K562 (cell line): Measurements from ENCODE around the gene WIF1. TPM values are rescaled to one million over a fixed set of nuclear protein-coding genes. Genes with fewer than 3 reads are reported as not detected.

Source experiments
- ATAC-seq: fragments of 200-7000 bp; cut with Tn5 transposase; 3 replicates; pipeline ENCODE4 v1.9.1; 2020; ENCODE audit warnings: moderate library complexity
- BruUV-seq: library from RNA; stranded (reverse); fragments of 400-500 nt; replicated peaks from 2 replicates; lab custom pipeline; 2021; lab: Mats Ljungman, UMichigan
- CTCF ChIA-PET: fragments of 300-600 bp; formaldehyde crosslinking; extraction: SDS; loops from one replicate; lab custom pipeline; 2021; ENCODE audit warnings: low intra/inter-chr PET ratio; lab: Yijun Ruan, JAX
- POLR2A ChIA-PET: fragments of 300-600, 350-650 bp; sonication (Branson Sonifier 250); formaldehyde crosslinking; extraction: SDS; loops from one replicate; lab custom pipeline; 2021; ENCODE audit warnings: antibody characterized with exemption, inconsistent platforms; lab: Yijun Ruan, JAX
- DNase-seq, 4 experiments: peaks; one replicate each; pipeline versions ENCODE4 v3.0.0 to v3.0.0-alpha.2; 2011 to 2018; ENCODE audit warnings: low spot score in 3 of 4, mixed read lengths in 3 of 4; ENCODE audit errors: extremely low read depth in 1 of 4
- FAIRE-seq: peaks from 2 replicates; lab custom pipeline; 2011; peaks lifted over from hg19 to GRCh38; lab: Jason Lieb, UNC
- H2AFZ ChIP-seq: 2 replicates; pipeline ENCODE4 v1.6.0; 2011; ENCODE audit warnings: low read depth, low read length, control low read depth, inconsistent platforms
- H3K27ac ChIP-seq: fragments of 200-600 bp; 3 replicates; pipeline ENCODE4 v1.8.0; 2011; ENCODE audit warnings: low read depth, mild to moderate bottlenecking, control low read depth, inconsistent platforms, low read length, moderate library complexity, mixed read lengths; ENCODE audit errors: extremely low read depth
- H3K27me3 ChIP-seq, 2 experiments: fragments of 300-600 bp in 1 of 2; 2 replicates in 1 of 2; 3 replicates in 1 of 2; pipeline versions ENCODE4 v1.6.0 to v1.8.0; 2011; ENCODE audit warnings: inconsistent platforms in 2 of 2, low read length in 2 of 2, mild to moderate bottlenecking in 1 of 2, mixed read lengths in 1 of 2, moderate library complexity in 1 of 2; ENCODE audit not compliant: control insufficient read depth in 2 of 2, insufficient read depth in 2 of 2
- H3K36me3 ChIP-seq: fragments of 300-600 bp; 3 replicates; pipeline ENCODE4 v1.8.0; 2011; ENCODE audit warnings: mild to moderate bottlenecking, low read length, inconsistent platforms; ENCODE audit not compliant: control insufficient read depth, insufficient read depth
- H3K4me1 ChIP-seq, 2 experiments: fragments of 200-600 bp in 1 of 2; replicated peaks in 1 of 2; 2 replicates in 1 of 2; 3 replicates in 1 of 2; pipeline versions ENCODE4 v1.5.1 to v1.8.0; 2011; ENCODE audit warnings: inconsistent platforms in 2 of 2, low read length in 2 of 2, mild to moderate bottlenecking in 1 of 2, mixed read lengths in 1 of 2, moderate library complexity in 1 of 2; ENCODE audit not compliant: control insufficient read depth in 2 of 2, insufficient read depth in 2 of 2
- H3K4me2 ChIP-seq: 2 replicates; pipeline ENCODE4 v1.6.1; 2011; ENCODE audit warnings: low read length, control low read depth, inconsistent platforms, mixed read lengths; ENCODE audit not compliant: insufficient read depth
- H3K4me3 ChIP-seq: fragments of 200-600 bp; sonication (generic), shearing (Covaris generic); 2 replicates; pipeline ENCODE4 v1.5.1; 2016; ENCODE audit warnings: control low read depth, inconsistent platforms
- H3K79me2 ChIP-seq: fragments of 200-600 bp; 3 replicates; pipeline ENCODE4 v1.8.0; 2011; ENCODE audit warnings: low read length, inconsistent platforms; ENCODE audit not compliant: control insufficient read depth, insufficient read depth
- H3K9ac ChIP-seq, 2 experiments: 2 replicates each; pipeline versions ENCODE4 v1.6.0 to v1.6.1; 2011; ENCODE audit warnings: low read depth in 2 of 2, low read length in 2 of 2, control low read depth in 1 of 2, inconsistent platforms in 1 of 2, mild to moderate bottlenecking in 1 of 2, mixed read lengths in 1 of 2; ENCODE audit not compliant: insufficient read depth in 1 of 2
- H3K9me1 ChIP-seq: one replicate; pipeline ENCODE4 v1.6.0; 2011; ENCODE audit warnings: inconsistent platforms, mild to moderate bottlenecking, low read length, moderate library complexity; ENCODE audit not compliant: control insufficient read depth, insufficient read depth
- H3K9me3 ChIP-seq: replicated peaks from 2 replicates; pipeline ENCODE4 v1.5.1; 2011; ENCODE audit warnings: low read depth, low read length, inconsistent platforms; ENCODE audit not compliant: control insufficient read depth, insufficient read depth
- H4K20me1 ChIP-seq: replicated peaks from 2 replicates; pipeline ENCODE4 v1.6.1; 2011; ENCODE audit warnings: low read length, inconsistent platforms, mixed read lengths; ENCODE audit not compliant: control insufficient read depth, insufficient read depth
- CCAR2 ChIP-seq: fragments of 200-400 bp; formaldehyde crosslinking; IDR thresholded peaks from 2 replicates; pipeline ENCODE4 v1.6.1; 2017; ENCODE audit warnings: mild to moderate bottlenecking, low read depth, low read length
- HLTF ChIP-seq: fragments of 450-650 bp; IDR thresholded peaks from 2 replicates; pipeline ENCODE4 v1.6.1; 2016
- JUNB ChIP-seq: fragments of 450-650 bp; formaldehyde crosslinking; conservative IDR thresholded peaks from 2 replicates; pipeline ENCODE4 v1.4.0; 2020; ENCODE audit warnings: mild to moderate bottlenecking
- NRF1 ChIP-seq, 2 experiments: fragments of 450-650 bp; IDR thresholded peaks in 1 of 2; conservative IDR thresholded peaks in 1 of 2; 2 replicates each; pipeline ENCODE4 v1.6.1; 2014; ENCODE audit warnings: mild to moderate bottlenecking in 2 of 2
- UBTF ChIP-seq, 2 experiments: IDR thresholded peaks; 2 replicates each; pipeline ENCODE4 v1.6.1; 2012; ENCODE audit warnings: improper control_type of control experiment in 2 of 2, low read depth in 2 of 2, low read length in 2 of 2, borderline replicate concordance in 1 of 2
- ZBTB12 ChIP-seq: fragments of 250-450 bp; sonication (Bioruptor Pico); IDR thresholded peaks from 2 replicates; pipeline ENCODE4 v1.4.0; 2020
- ZKSCAN3 ChIP-seq: fragments of 250-450 bp; sonication (Bioruptor Pico); IDR thresholded peaks from 2 replicates; pipeline ENCODE4 v1.4.0; 2020
- ZNF512 ChIP-seq: IDR thresholded peaks from 2 replicates; pipeline ENCODE4 v1.6.1; 2016; ENCODE audit warnings: missing genetic modification characterization, missing compliant biosample characterization
- ZNF75A ChIP-seq: fragments of 450-650 bp; formaldehyde crosslinking; IDR thresholded peaks from 2 replicates; pipeline ENCODE4 v1.4.0; 2020; ENCODE audit warnings: mild to moderate bottlenecking
- WGBS: fragments of 100-300 bp; shearing (Covaris generic); methylation state at CpG from one replicate; pipeline ENCODE4 v1.1.6; 2016; ENCODE audit warnings: low coverage, mixed read lengths; ENCODE audit not compliant: insufficient coverage; ENCODE audit errors: missing lambda C conversion rate; 5-methylcytosine and 5-hydroxymethylcytosine counted together
- in situ Hi-C: fragments of 300-500 bp; cut with MboI; formaldehyde crosslinking; loops from 4 replicates; pipeline ENCODE4 v1.15.0; 2018; ENCODE audit warnings: inconsistent platforms, mixed read lengths
- intact Hi-C: fragments of 100-400 bp; cut with micrococcal nuclease; formaldehyde crosslinking; loops from 2 replicates; pipeline ENCODE4 v1.14.2; 2022
- polyA plus RNA-seq, 8 experiments: library from polyadenylated mRNA; depleted of rRNA in 4 of 8; stranded (reverse) in 5 of 8; unstranded in 3 of 8; fragments of >200 nt; fragmentation: Nextera tagmentation in 2 of 8; fragmentation: Illumina TruSeq in 1 of 8; extraction: Ambion mirVana in 2 of 8; extraction: Trizol in 1 of 8; gene quantifications; 2 replicates each; pipeline versions ENCODE4 v1.2.1 to v1.2.3, GENCODE V29; 2011 to 2014; ENCODE audit warnings: inconsistent platforms in 1 of 8, missing spikeins in 1 of 8
- total RNA-seq, 7 experiments: library from RNA; depleted of rRNA in 6 of 7; stranded (reverse); fragments of >200 nt in 6 of 7; fragmentation: Illumina TruSeq in 2 of 7; extraction: Trizol in 2 of 7; gene quantifications; 2 replicates each; pipeline versions ENCODE4 v1.2.1 to v1.2.3, GENCODE V29; 2011 to 2021; ENCODE audit warnings: low replicate concordance in 1 of 7

Gene WIF1
- total and polyA plus RNA-seq, 9 of the 15 experiments (the other 6 are each of a cell fraction or from before 2014, with no cell fraction given) = not detected

GRCh38 chr12:65084579-65084978, 36.5 kb downstream of the WIF1 start:
- Histone ChIP-seq H2AFZ (no peak overlapping the region), H3K36me3 (no peaks in the 10 kb centered on the region), H3K4me3 (no peak overlapping the region), H3K27me3 (no peaks in the 10 kb centered on the region), H3K9me1 (no peaks in the 10 kb centered on the region), H3K9me3 (no peaks in the 10 kb centered on the region), H3K27ac (no peak overlapping the region), H3K79me2 (no peaks in the 10 kb centered on the region), H4K20me1 (no peaks in the 10 kb centered on the region), H3K9ac (no peak overlapping the region), H3K4me2 (no peak overlapping the region), H3K4me1 (no peaks in the 10 kb centered on the region)
- intact Hi-C loops (no loop called here), in situ Hi-C loops (no loop called here)
- ATAC-seq = no peak
- FAIRE-seq = no peak
- 0% methylated on average over 3 of the region's 3 CpGs for WGBS
- DNase-seq = no peak
- POLR2A ChIA-PET = no interaction called here
- no TSS peak for BruUV-seq
- CTCF ChIA-PET = no interaction called here
- TF ChIP-seq CCAR2 = no peak
- TF ChIP-seq JUNB = no peak
- TF ChIP-seq ZBTB12 (CRISPR knock-in tag) = no peak

- in situ Hi-C loops = no loop called here
- POLR2A ChIA-PET = interaction anchor here (0.5 kb wide), 1 partner anchor 96 kb away, joined by 3 read pairs; no protein-coding TSS in a partner anchor
Measured at GRCh38 chr12:65083581-65083980, 37.5 kb downstream of the WIF1 start.

More at GRCh38 chr12:65083581-65083980, 37.5 kb downstream of the WIF1 start:
- CTCF ChIA-PET = no interaction called here
- H3K4me2 ChIP-seq = no peak overlapping the region
- no peak for TF ChIP-seq UBTF (IDR thresholded peaks at IDR 0.05; ENCODE audit: borderline replicate concordance in 1 of 2, low read depth in 2 of 2, low read length in 2 of 2)
- TF ChIP-seq HLTF = no peak
- no peak for TF ChIP-seq ZKSCAN3 (CRISPR knock-in tag)
- TF ChIP-seq ZNF75A = no peak
- 0 out of 2 replicates have a peak, but pooled peaks have one; percentile 31 for TF ChIP-seq ZNF512 (tag)
- TF ChIP-seq NRF1 (conservative IDR thresholded peaks at IDR 0.05 in 1 of 2, IDR thresholded peaks at IDR 0.05 in 1 of 2) = no peak
- TF ChIP-seq, all 486 proteins: peak for 1
- Histone ChIP-seq H3K9me1 (no peaks in the 10 kb centered on the region), H3K9ac (no peak overlapping the region), H2AFZ (no peak overlapping the region), H3K4me1 (no peaks in the 10 kb centered on the region), H3K9me3 (no peaks in the 10 kb centered on the region), H3K27ac (no peak overlapping the region), H3K4me3 (no peak overlapping the region), H3K79me2 (no peaks in the 10 kb centered on the region), H3K36me3 (no peaks in the 10 kb centered on the region), H3K27me3 (no peaks in the 10 kb centered on the region), H4K20me1 (no peaks in the 10 kb centered on the region)
- no peak for ATAC-seq
- FAIRE-seq = no peak
- no TSS peak for BruUV-seq
- 0% methylated on average over 2 of the region's 2 CpGs for WGBS
- no peak for DNase-seq
- intact Hi-C loops = no loop called here
